Measurements from ENCODE around the gene SNX5. TPM values are rescaled to one million over a fixed set of nuclear protein-coding genes. Genes with fewer than 3 reads are reported as not detected.

SNX5 gene
- total RNA-seq, 1 donor from 2014 or later = 63.0 TPM

DNA sequence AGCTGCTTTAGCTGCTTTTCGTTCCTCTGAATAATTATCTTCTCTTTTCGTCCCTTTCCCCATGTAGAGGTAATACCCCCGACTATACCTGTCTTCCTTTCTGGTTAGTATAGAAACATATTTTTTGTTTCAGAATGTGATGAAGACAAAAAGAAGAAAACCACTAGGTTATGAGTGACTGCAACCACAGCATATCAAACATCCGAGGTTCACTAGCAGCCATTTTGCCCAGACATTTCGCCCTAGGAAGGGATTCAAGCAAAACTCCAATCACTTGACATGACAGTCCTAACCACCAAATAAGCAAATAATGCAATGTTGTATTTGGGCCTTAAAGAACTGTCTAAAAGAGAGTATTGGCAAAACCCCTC, 9.4 kb downstream of the SNX5 start:
- ATAC-seq = no peak

DNA sequence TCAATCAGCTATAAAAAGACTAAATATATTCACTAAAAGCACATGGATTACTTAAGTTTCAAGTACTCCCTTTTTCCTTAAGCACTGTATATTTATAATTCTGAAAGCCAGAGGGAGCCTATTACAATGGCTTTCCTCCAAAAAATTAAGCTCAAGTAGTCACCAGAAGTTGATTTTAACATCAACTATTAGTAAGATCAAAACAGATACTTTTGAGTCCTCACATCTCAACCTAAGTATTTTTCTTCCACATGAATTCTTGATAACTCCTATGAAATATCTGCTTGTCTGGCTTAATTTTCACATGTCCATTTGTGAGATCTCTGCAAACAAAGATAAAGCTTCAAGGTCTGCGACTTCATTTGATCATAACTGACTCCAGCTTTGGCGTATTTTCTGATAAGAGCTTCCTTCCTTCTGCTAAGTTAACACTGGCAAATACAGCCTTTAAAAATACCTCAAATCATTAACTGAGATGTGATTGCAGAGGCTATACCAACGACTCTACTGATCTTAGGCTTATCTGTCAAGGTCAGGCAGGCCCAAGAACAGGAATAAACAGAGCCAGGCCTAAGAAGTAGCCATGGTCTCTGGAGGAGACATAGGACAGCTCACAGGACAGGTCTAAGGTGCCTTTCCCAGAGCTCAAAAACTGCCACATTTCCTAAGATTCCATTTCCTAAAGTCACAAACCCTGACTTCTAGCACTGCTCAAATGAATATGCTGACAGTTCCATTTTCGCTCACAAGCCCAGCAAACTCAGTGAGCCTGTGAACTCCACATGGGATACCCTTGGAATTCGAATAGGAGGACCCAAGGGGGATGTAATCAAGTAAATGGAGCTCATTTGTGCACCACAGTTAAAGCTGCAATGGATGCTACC, 10.0 kb downstream of the SNX5 start:
- ATAC-seq = no peak

DNA sequence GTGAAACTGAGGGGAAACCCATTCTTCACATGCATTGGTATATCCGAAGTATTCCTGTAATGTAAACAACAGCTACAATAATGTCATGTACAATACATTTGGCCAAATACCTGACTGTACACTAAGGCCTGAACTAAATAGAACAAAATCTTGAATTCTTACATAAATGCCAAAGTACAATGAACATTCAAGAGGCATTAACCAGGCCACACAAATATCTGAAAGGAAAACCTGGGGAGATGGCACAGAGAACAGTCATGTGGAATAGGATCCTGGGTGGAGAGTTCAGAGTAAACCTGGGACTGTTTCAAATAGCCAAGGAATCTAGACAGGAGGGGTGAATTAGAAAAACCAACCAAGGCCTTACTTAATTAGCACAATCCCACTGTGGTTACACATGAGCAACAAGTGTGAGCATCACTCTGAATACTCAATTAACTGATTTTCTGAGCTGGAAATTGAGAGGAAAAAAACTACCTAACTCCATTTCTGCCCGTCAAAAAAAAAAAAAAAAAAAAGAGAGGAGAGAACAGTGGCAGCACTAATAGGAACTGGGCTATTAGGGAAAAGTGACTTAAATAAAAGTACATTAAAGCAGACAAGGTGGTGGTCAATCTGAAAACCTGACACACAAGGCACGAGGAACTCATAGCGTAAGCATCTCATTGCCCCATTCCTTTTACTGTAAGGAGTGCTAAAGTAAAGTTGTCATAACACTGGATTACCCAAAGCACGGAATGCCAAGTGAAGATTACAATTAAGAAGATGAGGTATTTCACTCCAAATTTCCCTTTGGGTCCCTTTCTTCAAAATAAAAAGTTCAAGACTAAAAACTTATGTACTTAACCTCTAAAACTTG, 10.9 kb downstream of the SNX5 start:
- ATAC-seq = peak; percentile 36

DNA sequence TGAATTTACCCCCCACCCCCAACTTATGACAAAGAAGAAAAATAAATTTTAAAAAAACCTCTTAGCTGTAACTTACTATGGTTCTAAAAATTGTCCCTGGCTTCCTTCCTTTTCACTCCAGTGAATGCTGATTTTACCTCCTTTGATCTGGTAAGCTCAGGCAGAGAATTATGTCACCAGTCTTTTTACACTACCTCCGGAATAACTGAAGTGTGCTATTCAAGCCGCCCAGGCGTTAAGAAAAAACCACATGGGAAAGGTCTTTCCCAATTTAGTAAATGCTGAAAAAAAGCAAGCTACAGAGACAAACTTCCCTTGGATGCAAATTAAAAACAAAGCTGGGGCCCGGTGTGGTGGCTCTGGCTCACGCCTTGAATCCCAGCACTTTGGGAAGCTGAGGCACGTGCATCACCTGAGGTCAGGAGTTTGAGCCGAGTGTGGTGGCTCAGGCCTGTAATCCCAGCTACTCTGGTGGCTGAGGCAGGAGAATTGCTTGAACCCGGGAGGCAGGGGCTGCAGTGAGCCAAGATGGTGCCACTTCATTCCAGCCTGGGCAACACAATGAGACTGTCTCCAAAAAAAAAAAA, 12.4 kb downstream of the SNX5 start:
- ATAC-seq = no peak

DNA sequence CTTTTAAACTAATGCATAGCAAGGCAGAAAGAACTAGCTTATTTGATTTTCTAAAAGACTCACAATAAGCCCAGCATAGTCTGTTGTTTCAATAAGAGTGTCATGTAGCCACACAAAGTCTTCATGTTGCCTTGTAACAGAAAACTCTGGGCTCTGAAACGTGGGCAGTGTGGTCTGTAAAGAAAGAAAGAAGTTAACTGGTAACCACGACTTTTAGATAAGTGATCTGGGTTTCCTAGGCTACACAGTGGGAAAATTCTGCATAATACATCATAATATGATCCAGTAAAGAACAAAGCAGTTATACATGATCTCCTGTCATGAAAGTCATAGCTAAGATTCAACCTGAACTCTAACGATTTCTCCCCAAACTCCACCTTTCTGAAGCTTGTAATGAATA, 13.3 kb downstream of the SNX5 start:
- ATAC-seq = no peak

DNA sequence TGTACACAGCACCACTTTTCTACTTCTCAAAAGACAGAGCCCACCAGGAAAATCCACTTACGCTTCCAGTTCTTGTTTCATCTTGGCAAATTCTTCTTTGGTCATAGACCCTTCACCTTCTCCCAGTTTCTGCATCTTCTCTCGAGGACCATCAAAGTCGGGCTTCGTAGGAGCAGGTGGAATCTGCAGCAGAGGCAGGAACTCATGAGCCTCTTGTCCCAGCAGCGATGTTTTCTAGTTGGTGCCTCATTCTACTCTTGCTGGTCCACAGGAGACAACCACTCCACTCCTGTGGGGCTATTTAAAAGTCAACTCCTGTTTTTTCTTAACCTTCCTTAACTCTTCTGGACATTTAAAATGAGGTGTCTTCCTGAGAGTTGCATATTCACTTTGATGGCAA, 14.7 kb downstream of the SNX5 start:
- ATAC-seq = no peak

DNA sequence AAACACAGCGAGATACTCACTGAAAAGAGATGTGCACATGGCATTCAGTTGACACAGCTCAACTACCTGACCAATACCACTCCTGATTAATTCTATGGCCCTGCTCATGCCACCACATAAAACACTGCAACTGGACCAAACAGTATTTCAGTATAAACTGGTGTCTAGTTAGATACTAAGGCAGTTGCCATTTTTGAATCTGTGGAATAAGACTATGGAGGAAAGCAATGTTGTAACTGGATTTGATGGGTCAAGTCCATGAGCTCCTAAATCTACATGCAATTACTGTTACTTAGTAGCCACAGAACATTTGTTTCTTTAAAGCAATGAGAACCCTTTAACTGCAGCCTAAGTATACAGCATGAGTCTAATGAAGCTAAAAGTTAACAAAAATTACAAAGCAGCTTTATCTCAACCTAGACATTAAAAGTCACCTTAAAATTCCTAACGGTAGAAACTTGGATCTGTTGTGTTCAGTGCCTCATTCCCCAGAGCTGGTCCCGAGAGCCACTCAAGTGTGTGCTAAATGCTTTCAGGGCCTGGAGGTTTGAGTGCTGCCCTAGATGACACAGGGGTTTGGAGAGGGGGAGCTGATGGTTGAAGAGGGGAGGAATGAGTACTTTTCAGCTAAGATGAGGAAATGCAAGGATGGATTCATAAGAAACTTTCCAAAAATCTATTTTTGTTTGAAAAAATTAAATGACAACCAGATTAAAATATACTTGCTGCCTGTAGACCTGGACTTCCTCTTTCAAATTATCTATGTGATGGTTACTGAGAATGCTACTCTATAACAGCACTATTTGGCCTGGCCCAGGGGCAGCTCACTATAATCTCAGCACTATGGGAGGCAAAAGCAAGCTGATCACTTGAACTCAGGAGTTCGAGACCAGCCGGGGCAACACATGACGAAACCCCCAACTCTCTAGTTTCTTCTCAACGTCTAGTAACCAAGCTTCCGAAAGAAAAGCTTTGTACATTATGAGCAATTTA, 15.6 kb downstream of the SNX5 start:
- ATAC-seq = no peak

DNA sequence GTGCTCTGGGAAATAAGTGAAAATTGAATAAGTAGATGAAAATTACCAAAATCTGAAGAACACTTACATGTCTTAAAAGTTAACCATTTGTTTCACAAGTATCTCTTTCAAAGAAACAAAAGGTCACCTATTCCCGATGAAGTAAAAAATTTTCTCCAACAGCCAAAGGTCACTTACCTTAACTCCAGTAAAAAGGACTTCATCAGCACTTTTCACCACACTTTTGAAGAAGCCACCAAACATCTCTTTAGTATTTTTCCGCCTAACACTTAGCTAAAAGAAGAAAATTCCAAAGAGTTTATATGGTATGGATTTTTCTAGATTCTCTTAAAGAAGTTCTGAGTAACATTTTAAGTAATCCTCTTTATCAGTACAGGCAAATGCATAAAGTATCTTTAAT, 17.3 kb downstream of the SNX5 start:
- no peak for ATAC-seq

DNA sequence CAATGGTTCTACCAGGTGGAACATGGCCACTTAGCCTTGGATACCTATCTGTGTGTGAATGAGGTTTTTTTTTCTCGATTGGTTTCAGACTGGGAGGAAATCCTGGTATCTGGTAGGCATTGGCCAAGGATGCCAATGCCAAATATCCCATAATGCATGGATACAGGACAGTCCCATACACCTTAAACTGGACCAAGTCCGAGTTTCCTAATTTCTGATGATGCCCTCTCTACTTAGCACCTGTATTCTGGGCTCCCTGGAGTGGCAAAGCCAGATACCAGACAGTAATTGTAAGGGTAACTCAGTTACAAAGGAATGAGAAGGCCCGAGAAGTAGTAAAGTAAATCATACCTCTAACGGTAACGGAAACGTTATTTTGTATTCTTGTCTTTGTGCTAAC, 17.9 kb downstream of the SNX5 start:
- no peak for ATAC-seq

DNA sequence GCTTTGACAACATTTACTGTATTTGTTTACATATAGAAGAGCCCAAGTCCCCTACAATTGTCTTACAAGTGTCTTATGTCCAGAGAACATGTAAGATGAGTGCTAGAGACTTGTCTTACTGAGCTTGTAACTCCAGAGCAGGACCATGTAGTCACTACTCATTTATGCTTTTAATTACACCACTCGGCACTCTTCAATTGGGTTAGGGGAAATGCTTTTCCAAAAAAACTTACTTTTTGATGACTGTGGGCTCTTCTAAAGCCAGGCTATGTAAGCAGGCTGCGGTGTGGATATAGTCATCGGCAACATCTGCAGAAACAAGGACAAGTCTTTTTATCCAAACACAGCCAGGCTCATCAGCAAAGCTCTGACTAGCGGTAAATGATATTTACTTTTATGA, 18.7 kb downstream of the SNX5 start:
- ATAC-seq = no peak

DNA sequence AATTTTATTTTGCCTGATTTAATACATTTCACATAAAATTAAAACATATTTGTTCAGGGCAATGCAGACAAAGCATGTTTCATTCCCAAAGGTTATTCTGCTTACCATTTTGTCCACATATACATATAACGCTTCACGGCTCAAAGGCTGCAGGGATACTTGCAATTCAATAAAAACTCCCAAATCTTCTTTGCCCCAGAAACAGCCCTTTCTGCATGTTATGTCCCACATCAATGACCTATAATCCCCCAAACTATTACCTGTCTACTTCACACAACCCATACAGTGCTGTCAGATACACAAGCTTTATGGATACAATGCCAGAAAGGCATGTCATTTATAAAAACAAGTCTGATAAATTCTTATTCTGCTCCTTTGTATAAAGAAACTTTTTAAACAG, 20.2 kb downstream of the SNX5 start:
- no peak for ATAC-seq

DNA sequence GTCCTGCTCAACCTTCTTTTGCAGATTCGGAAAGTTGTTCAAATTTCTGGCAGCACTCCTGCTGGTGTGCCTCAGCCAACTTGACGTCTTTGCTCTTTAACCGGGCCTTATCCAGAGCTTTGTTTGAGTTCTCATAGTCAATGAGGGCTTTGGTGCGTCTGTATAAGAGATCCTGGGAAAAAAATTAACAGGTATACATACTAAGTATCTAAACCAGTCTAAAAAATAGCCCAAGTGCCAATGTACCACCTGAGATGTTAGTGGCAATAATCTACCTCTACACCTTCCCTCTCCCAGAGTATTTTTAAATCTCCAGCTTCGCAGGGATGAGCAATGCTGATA, 21.1 kb downstream of the SNX5 start:
- ATAC-seq = no peak

DNA sequence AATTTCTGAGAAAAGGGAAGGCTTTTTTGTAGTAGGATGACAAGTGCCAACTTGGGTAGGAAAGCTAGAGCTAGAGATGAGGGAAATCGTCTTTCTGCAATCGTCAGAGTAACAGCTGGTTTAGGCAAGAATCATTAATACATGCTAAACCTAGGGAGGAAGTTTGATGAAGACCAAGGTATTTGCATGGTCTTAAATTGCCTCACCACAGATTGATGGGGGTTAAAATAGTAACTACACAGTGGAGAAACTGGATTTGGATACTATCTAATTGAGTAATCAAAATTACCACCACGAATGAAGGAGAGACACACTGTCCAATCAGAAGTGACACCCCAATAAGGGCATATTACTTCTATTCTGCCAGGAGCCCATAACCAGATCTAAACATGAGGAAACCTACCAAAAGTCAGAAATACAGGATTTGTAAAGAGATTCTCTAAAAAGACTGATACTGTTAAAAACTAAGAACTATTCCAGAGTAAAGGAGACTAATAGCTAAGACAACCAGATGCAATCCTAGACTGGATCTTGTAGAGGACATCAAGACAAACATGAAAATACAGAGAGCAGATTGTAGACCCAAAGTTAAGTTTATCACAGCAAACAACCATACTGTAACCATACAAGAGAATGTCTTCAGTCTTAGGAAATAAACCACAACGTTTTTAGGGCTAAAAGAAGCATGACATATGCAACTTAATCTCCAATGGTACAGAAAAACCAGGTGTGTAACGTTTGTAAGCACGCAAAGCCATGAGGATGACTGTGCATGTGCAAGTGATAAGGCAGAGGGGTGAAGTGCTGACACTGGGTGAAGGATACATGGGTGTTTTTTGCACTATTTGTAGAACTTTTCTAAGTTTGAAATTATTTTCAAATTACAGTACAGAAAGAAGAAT, 21.8 kb downstream of the SNX5 start:
- ATAC-seq = no peak

DNA sequence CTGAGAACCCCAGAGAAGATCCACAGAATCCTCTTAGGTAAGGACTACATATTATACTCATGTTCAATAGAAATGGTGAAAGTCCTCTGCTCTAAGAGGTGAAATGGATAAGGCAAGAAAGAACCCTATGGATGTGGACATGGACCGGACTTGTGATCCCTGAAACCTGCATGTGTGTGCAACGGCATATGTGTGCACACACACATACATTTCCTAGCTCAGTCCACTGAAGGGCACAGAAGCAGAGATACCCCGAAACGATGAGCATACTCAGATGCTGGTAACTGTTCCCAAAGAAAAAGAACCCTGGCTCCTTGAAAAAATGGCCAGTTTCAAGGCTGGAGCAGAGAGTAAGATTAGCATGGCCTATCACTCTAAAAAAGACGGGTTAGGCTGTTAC, 22.6 kb downstream of the SNX5 start:
- ATAC-seq = no peak

DNA sequence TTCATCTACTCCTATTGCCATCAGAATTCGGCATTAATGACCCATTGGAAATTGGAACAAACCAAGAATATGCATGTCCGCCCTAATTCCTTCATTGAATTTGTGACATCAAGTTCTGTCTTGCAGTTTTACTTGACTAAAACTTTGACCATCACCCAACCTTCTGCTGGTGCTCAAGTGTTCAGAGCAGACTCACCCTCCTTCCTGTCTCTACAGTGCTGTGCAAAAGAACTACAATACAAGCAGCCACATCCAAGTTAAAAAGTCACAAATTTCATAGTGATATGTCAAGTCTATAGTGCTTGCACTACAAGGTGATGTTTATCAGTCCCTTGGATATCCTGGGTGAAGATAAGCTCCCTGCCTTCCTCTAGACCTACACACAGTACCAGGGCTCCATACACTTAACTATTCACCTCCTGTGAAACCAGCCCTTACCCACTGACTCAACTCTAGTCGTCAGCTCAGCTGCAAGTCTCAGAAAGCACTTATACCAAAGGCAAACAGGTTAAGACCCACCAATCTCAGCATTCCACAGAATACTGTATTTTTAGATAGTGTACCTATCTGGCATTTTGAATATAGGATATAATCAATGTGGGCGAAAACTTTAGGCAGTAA, 23.6 kb downstream of the SNX5 start:
- no peak for ATAC-seq

DNA sequence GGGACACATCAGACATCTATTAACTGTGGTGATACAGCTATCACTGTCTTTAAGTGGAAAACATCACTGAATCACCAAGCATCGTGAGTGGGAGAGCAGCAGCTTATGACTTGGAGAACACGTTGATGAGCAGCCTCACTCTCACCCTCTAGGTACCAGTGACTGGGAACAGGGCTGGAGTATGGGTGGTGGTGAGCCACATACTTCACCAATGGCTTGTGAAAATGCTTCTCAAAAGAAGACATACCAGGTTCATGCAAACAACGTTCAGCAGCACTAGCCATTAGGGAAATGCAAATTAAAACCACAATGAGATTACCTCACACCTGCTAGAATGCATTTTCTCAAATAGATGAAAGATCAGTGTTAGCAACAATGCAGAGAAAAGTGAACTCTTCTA, 25.3 kb downstream of the SNX5 start:
- no peak for ATAC-seq

DNA sequence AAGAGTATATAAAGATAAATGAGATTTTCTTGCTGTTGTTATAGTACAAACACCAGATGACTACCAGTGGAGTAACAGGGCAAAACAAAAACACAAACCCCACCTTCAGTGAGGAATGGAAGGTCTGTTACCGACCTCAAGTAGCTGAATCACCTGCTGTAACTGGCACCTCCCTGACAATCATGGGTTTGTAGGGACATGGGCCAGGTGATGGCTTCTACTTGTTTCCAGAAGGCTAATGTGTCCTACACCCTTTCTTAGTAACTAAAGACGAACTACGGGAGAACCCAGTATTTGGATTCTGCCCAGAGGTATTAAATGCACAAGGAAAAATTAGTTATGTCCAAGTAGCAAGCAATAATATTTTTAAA, 26.8 kb downstream of the SNX5 start:
- ATAC-seq = no peak

DNA sequence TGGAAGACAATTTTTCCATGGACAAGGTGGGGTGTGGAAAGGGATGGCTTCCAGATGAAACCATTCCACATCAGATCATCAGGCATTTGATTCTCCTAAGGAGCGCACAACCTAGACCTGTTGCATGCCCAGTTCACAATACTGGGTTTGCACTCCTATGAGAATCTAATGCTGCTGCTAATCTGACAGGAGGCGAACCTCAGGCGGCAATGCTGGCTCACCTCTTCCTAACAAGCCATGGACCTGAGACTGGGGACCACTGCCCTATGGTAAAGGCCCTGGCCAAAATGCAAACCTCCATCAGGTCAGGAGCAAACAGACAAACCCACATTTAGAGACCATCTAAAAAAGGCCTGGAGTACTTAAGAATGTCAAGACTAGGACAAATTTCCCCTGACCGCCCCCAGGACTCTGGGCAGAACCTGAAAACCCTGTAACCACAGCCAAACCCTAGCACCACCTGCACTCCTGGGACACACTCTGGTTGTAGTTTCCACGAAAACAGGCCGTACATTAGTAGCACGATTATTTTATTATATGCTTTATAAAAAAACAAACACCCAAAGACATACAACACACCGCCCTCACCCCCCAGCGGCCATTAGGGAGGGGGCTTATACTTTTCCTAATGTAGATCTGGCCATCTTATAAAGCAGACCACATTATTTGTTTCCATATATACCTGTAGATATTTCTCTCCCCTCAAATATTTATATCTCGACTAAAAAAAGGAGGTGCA, 27.3 kb downstream of the SNX5 start:
- ATAC-seq = no peak

DNA sequence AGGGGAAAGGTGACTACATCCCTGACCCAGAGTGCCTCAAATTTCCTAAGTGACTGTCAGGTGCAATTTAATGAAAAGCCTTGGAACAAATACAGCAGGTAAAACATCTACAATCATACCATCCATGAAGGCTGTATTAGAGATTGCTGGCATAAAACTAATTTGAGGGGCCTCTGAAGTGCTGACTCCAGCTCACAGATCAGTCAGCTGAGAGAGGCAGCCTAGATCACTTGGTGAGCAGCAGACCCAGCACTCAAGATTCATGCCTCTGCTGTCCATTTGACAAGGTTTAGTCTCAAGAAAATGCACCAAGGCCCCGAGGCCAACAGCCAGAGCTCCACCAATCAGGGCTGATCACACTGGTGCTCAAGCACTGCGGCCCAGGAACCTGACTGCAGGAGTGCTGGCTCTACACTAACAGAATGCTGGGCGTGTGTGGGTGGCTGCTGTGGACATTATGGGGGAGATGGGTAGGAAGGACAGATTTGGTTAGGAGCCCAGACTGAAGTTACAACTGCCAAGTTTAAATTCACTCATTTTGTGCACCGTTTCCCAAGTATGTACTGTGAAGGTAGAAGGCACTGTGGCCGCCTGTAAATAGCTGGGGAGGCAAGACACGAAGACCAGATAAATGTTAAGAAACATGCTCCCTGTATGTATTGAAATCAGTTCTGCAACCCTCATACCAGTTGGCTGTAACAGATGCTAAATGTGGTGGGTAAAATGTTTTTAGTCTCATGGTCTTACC, 28.2 kb downstream of the SNX5 start:
- no peak for ATAC-seq
